Myocyte (in vitro differentiated cells): ENCODE data around the gene BACH1. TPM values are rescaled to one million over a fixed set of nuclear protein-coding genes. Genes with fewer than 3 reads are reported as not detected.
"Not testable (repeated sequence)": the region's sequence is repeated elsewhere in the genome, so short reads cannot be mapped to it uniquely, and the experiment has no call there.

ENCODE experiments used
- DNase-seq: peaks from one replicate; pipeline ENCODE4 v3.0.0-alpha.2; 2012; ENCODE audit warnings: low read depth
- total RNA-seq: library from RNA; depleted of rRNA; stranded (reverse); fragments of >200 nt; gene quantifications from 2 replicates; pipeline ENCODE4 v1.2.3, GENCODE V29; 2014

BACH1 gene
- total RNA-seq, 1 donor from 2014 or later: 59.7 TPM

GRCh38 chr21:29343519-29343918 is 44.8 kb downstream of the BACH1 start:
- peak; percentile 41 for DNase-seq

- peak; percentile 25 for DNase-seq
These were observed 47.6 kb downstream of the BACH1 start for GRCh38 chr21:29346281-29346680.

- DNase-seq: no peak
These were observed 48.0 kb downstream of the BACH1 start for GRCh38 chr21:29346771-29347170.

- no peak for DNase-seq
These were observed 48.6 kb downstream of the BACH1 start for GRCh38 chr21:29347274-29347681.

- peak; percentile 61 for DNase-seq
These were observed 51.0 kb downstream of the BACH1 start for GRCh38 chr21:29349702-29350101.

GRCh38 chr21:29350246-29350779 is 51.6 kb downstream of the BACH1 start:
- DNase-seq: no peak

GRCh38 chr21:29351691-29352090 is 53.0 kb downstream of the BACH1 start:
- peak; percentile 60 for DNase-seq

GRCh38 chr21:29355043-29355710 is 56.5 kb downstream of the BACH1 start:
- not testable (repeated sequence) for DNase-seq

GRCh38 chr21:29356291-29356690 is 57.6 kb downstream of the BACH1 start:
- not testable (repeated sequence) for DNase-seq

- DNase-seq: not testable (repeated sequence)
These were observed 58.1 kb downstream of the BACH1 start for GRCh38 chr21:29356810-29357209.

GRCh38 chr21:29359718-29360117 is 61.0 kb downstream of the BACH1 start:
- no peak for DNase-seq

GRCh38 chr21:29360799-29361765 is 62.4 kb downstream of the BACH1 start:
- DNase-seq: no peak

GRCh38 chr21:29362758-29363157 is 64.0 kb downstream of the BACH1 start:
- no peak for DNase-seq

GRCh38 chr21:29365661-29366265 is 67.0 kb downstream of the BACH1 start:
- no peak for DNase-seq

- no peak for DNase-seq
These were observed 67.8 kb downstream of the BACH1 start for GRCh38 chr21:29366532-29366931.

- no peak for DNase-seq
These were observed 68.6 kb downstream of the BACH1 start for GRCh38 chr21:29367335-29367734.

- DNase-seq: no peak
These were observed 70.2 kb downstream of the BACH1 start for GRCh38 chr21:29368906-29369305.

- DNase-seq: no peak
These were observed 72.7 kb downstream of the BACH1 start for GRCh38 chr21:29371464-29371863.

- DNase-seq: peak; percentile 89
These were observed 73.5 kb downstream of the BACH1 start for GRCh38 chr21:29372063-29372802.

- DNase-seq: no peak
These were observed 75.8 kb downstream of the BACH1 start for GRCh38 chr21:29374481-29374880.

GRCh38 chr21:29376556-29376955 is 77.8 kb downstream of the BACH1 start:
- peak; percentile 42 for DNase-seq
